KMS-11 (cell line): ENCODE results near the gene P4HB.

Experiments used
- H2AFZ ChIP-seq: fragments of 200-600 bp; sonication (generic); 2 replicates; pipeline ENCODE4 v1.6.1; 2016; ENCODE audit warnings: antibody characterized with exemption, mixed run types, low read depth
- H3K27ac ChIP-seq: fragments of 200-600 bp; sonication (generic); 2 replicates; pipeline ENCODE4 v1.6.1; 2016; ENCODE audit warnings: mild to moderate bottlenecking, mixed run types
- H3K27me3 ChIP-seq: fragments of 200-600 bp; sonication (generic); 2 replicates; pipeline ENCODE4 v1.6.1; 2017; ENCODE audit warnings: mild to moderate bottlenecking, low read depth, mixed run types, moderate library complexity; ENCODE audit not compliant: insufficient read depth
- H3K36me3 ChIP-seq: fragments of 200-600 bp; sonication (generic); 2 replicates; pipeline ENCODE4 v1.6.1; 2017; ENCODE audit warnings: mild to moderate bottlenecking, mixed run types; ENCODE audit not compliant: insufficient read depth
- H3K4me1 ChIP-seq: fragments of 200-600 bp; sonication (generic); 2 replicates; pipeline ENCODE4 v1.6.1; 2016; ENCODE audit warnings: mild to moderate bottlenecking, low read depth, mixed run types; ENCODE audit not compliant: poor library complexity, severe bottlenecking
- H3K4me2 ChIP-seq: fragments of 200-600 bp; sonication (generic); 2 replicates; pipeline ENCODE4 v1.7.0; 2016; ENCODE audit warnings: mild to moderate bottlenecking, mixed run types
- H3K4me3 ChIP-seq: fragments of 200-600 bp; sonication (generic); IDR thresholded peaks from 2 replicates; pipeline ENCODE4 v1.6.1; 2017; ENCODE audit warnings: low read depth, low read length, mixed read lengths; ENCODE audit not compliant: insufficient read depth
- H3K79me2 ChIP-seq: fragments of 200-600 bp; sonication (generic); 2 replicates; pipeline ENCODE4 v1.6.1; 2016; ENCODE audit warnings: low read depth, mixed run types; ENCODE audit not compliant: insufficient read depth
- H3K9ac ChIP-seq: fragments of 200-600 bp; sonication (generic); 2 replicates; pipeline ENCODE4 v1.6.1; 2016; ENCODE audit warnings: mild to moderate bottlenecking, mixed run types
- H4K20me1 ChIP-seq: fragments of 200-600 bp; sonication (generic); 2 replicates; pipeline ENCODE4 v1.6.1; 2016; ENCODE audit warnings: mild to moderate bottlenecking, mixed run types; ENCODE audit not compliant: insufficient read depth
- CTCF ChIP-seq: fragments of 200-600 bp; sonication (generic); conservative IDR thresholded peaks from 2 replicates; pipeline ENCODE4 v1.6.1; 2017; ENCODE audit warnings: low read depth, mild to moderate bottlenecking, antibody characterized with exemption, low read length, moderate library complexity, mixed read lengths

The P4HB gene

DNA sequence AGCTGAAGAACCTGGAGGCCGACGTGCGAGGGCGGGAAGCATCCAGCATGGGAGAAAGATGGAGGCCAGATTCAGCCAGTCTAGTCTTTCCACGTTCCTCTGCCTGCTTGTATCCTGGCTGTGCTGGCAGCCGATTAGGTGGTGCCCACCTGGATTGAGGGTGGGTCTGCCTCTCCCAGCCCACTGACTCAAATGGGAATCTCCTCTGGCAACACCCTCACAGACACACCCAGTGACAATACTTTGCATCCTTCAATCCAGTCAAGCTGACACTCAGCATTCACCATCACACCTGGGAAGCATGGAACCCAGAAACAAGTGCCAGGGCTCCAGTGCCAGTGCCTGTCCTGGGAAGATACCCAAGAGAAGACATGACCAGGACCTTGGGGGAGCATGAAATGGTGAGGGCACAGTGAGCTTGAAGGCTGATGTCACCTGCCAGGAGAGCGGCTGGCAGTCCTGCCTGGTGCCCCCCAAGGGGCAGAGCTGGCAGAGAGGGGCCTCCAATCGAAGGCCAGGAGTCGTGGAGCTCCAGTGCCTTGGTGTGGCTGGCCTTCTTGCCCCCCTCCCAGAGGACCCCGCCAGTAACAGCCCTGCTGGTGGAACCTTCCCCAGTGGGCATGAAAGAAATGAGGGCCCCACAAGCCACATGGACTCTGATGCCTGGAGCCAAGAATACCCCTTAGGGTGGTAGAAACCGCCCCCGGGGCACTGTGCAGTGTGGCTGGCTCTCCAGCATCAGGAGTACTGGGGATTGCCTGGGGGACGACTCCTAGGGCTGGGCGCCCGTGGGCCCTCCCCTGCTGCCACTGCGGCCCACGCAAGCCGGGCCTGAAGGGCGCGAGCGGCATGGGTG lies 41.1 kb upstream of the P4HB start:
- no peak overlapping the region for H3K27ac ChIP-seq
- TF ChIP-seq CTCF, result no peak
- H3K4me3 ChIP-seq, result no peak overlapping the region
- no peaks in the 10 kb centered on the region for H3K4me1 ChIP-seq
- no peak overlapping the region for H3K4me2 ChIP-seq
- H3K36me3 ChIP-seq, result no peaks in the 10 kb centered on the region
- no peaks in the 10 kb centered on the region for H3K27me3 ChIP-seq
- no peak overlapping the region for H2AFZ ChIP-seq
- H3K9ac ChIP-seq, result no peak overlapping the region
- H3K79me2 ChIP-seq, result no peaks in the 10 kb centered on the region
- no peaks in the 10 kb centered on the region for H4K20me1 ChIP-seq

- Histone ChIP-seq H3K27me3 (no peaks in the 10 kb centered on the region), H3K27ac (no peak overlapping the region), H2AFZ (no peak overlapping the region), H3K4me1 (no peaks in the 10 kb centered on the region), H3K79me2 (no peaks in the 10 kb centered on the region), H4K20me1 (no peaks in the 10 kb centered on the region), H3K4me2 (no peak overlapping the region), H3K4me3 (no peak overlapping the region), H3K36me3 (no peaks in the 10 kb centered on the region), H3K9ac (no peak overlapping the region)
- no peak for TF ChIP-seq CTCF
Observed at GRCh38 chr17:81900181-81900820, 40.0 kb upstream of the P4HB start.

- H3K36me3 ChIP-seq, result no peaks in the 10 kb centered on the region
- H3K27me3 ChIP-seq, result no peaks in the 10 kb centered on the region
Observed at GRCh38 chr17:81899514-81900166, 39.3 kb upstream of the P4HB start.

GRCh38 chr17:81898885-81899284 lies 38.5 kb upstream of the P4HB start:
- no peak overlapping the region for H3K9ac ChIP-seq
- H3K27ac ChIP-seq, result no peak overlapping the region
- no peaks in the 10 kb centered on the region for H4K20me1 ChIP-seq
- no peaks in the 10 kb centered on the region for H3K36me3 ChIP-seq
- no peak overlapping the region for H3K4me2 ChIP-seq
- H3K79me2 ChIP-seq, result no peaks in the 10 kb centered on the region
- no peaks in the 10 kb centered on the region for H3K27me3 ChIP-seq
- no peak overlapping the region for H2AFZ ChIP-seq
- no peak for TF ChIP-seq CTCF
- no peaks in the 10 kb centered on the region for H3K4me1 ChIP-seq
- no peak overlapping the region for H3K4me3 ChIP-seq

More at GRCh38 chr17:81899514-81900166, 39.3 kb upstream of the P4HB start:
- Histone ChIP-seq H2AFZ (no peak overlapping the region), H3K4me3 (no peak overlapping the region), H3K27ac (no peak overlapping the region), H4K20me1 (no peaks in the 10 kb centered on the region), H3K9ac (no peak overlapping the region), H3K79me2 (no peaks in the 10 kb centered on the region), H3K4me2 (no peak overlapping the region), H3K4me1 (no peaks in the 10 kb centered on the region)
- TF ChIP-seq CTCF, result no peak
